Prostate gland (tissue), 2 donors: ENCODE data around the gene NCAPG2.

Experiments used
- POLR2A ChIP-seq: fragments of 450-650 bp; IDR thresholded peaks from one replicate; pipeline ENCODE4 v1.6.1; 2016; ENCODE audit warnings: antibody characterized with exemption, mild to moderate bottlenecking
- TF ChIP-seq, protein P1 (sequence below), 4 experiments: fragments of 200-600 bp in 2 of 4; fragments of 450-650 bp in 2 of 4; sonication (generic) in 2 of 4; IDR thresholded peaks; 1 replicate in 3 of 4; 2 replicates in 1 of 4; pipeline ENCODE4 v1.5.1; 2016 to 2019; ENCODE audit warnings: antibody characterized with exemption in 4 of 4, mild to moderate bottlenecking in 2 of 4, moderate library complexity in 2 of 4

DNA sequence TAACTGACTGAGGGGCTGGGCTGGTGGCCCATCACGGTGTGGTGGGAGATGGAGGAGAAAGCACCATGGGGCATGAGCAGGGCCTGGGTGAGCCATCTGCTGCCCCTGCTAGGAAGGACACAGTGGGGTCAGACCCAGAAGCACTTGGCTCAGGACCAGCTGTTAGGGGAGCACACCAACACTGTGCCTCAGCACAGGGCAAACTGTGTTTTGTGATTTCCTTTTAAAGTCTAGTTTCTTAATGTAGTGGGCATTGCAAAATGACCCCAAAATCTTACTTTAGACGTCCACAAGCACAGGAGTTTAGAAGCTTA, 41.2 kb downstream of the NCAPG2 start:
- TF ChIP-seq, protein P1, sequence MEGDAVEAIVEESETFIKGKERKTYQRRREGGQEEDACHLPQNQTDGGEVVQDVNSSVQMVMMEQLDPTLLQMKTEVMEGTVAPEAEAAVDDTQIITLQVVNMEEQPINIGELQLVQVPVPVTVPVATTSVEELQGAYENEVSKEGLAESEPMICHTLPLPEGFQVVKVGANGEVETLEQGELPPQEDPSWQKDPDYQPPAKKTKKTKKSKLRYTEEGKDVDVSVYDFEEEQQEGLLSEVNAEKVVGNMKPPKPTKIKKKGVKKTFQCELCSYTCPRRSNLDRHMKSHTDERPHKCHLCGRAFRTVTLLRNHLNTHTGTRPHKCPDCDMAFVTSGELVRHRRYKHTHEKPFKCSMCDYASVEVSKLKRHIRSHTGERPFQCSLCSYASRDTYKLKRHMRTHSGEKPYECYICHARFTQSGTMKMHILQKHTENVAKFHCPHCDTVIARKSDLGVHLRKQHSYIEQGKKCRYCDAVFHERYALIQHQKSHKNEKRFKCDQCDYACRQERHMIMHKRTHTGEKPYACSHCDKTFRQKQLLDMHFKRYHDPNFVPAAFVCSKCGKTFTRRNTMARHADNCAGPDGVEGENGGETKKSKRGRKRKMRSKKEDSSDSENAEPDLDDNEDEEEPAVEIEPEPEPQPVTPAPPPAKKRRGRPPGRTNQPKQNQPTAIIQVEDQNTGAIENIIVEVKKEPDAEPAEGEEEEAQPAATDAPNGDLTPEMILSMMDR (IDR thresholded peaks at IDR 0.05): no peak
- TF ChIP-seq POLR2A: no peak
